SKM-1 (cell line): ENCODE measurements around the gene FMNL2.

Experiments used
- DNase-seq: peaks from one replicate; lab custom pipeline; 2025; ENCODE audit not compliant: unreplicated experiment; lab: John Stamatoyannopoulos, UW

FMNL2 gene

GRCh38 chr2:152635635-152636298 lies 300.8 kb downstream of the FMNL2 start:
- peak; percentile 69 for DNase-seq

DNA sequence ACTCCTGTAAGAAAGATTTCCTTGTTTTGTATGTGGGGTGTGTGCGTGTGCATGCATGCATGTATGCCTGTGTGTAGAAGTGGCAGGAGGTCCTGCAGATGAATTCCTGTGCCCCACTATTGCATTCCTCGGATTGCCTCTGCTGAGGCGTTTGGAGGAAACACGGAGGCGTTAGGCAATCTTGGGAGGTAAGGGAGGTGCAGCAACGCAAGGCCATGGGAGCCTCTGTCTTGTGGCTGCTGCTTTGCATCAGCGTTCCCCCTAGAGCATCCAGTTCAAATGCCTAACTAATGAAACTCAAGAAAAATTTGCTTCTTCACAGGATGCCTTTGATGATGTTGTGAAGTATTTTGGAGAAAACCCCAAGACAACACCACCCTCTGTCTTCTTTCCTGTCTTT lies 302.3 kb downstream of the FMNL2 start:
- no peak for DNase-seq

GRCh38 chr2:152638056-152638455 lies 303.1 kb downstream of the FMNL2 start:
- no peak for DNase-seq

GRCh38 chr2:152638590-152638989 lies 303.6 kb downstream of the FMNL2 start:
- no peak for DNase-seq

GRCh38 chr2:152644189-152644873 lies 309.4 kb downstream of the FMNL2 start:
- no peak for DNase-seq

GRCh38 chr2:152646264-152646663 lies 311.3 kb downstream of the FMNL2 start:
- no peak for DNase-seq

- DNase-seq: no peak
These were observed 311.8 kb downstream of the FMNL2 start for GRCh38 chr2:152646775-152647174.

DNA sequence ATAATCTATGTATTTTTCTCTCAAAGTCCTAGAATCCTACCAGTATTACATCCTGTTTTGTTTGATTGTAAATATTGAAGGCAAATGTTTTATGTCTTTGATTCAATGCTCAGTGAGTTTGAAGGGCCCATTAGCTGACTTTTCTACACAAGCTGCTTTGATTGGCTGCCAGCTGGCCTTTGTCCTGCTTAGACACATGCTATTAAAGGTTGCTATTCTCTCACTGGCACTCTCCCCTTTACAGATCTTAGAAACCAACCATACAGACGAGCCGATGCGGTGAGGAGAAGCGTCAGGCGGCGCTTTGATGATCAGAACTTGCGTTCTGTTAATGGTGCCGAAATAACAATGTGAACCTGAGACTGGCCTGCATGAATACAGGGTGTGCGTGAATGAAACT lies 312.6 kb downstream of the FMNL2 start:
- DNase-seq: no peak

- no peak for DNase-seq
These were observed 313.4 kb downstream of the FMNL2 start for GRCh38 chr2:152648336-152648735.

DNA sequence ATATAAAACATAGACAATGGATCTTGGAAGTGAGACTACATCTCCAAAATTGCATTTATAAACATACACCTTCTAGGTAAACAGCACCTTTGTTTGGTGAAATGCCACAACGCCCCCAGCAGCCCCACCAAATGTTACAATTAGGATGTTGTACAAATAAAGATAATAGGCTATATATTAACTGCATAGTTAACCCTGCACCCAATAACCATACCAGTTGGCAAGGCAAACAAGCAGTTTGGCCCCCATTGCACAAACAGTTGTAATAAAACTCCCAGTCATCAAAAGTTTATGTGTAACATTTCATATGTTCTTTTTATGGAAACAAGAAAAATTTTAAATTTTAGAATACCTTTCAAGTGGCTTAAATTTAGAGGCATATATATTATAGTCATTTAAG lies 315.0 kb downstream of the FMNL2 start:
- DNase-seq: no peak

DNA sequence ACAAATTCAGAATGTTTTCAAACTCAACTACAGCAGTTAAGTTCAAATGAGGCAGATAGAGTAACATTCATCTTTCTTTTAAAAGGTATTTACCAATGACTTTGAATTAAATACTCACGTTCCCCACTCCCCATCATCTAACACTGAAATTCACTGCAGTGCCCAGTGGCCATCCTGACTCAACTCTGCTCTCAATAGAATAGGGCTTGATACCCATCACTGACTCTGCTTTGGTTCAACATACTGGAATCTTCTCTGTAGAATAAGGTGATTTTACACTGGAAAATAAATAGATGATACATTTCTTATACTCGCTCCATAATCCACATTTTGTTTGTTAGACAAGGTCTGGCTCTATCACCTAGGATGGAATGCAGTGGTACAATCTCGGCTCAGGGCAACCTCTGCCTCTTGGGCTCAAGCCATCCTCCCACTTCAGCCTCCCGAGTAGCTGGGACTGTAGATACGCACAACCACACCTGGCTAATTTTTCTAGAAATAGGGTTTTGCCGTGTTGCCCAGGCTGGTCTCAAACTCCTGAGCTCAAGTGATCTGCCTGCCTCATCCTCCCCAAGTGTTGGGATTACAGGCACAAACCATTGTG lies 315.9 kb downstream of the FMNL2 start:
- DNase-seq: no peak

DNA sequence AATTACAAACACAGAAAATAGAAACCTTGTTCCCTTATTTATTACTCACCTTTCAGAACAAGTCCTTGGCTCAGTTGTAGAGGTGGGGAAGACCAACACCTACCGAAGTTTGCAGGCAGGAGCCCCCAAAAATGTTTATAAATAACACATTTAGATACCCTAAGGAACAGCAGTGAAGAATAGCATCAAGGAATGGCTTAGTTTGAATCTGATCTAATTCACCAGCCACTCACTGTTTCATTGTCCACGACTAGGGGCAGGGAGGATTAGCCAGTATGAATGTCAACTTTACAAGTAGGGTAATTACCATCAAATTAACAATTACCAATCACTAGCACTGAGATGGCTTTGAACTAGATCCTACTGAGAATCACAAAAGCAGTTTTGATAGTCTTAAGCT lies 316.9 kb downstream of the FMNL2 start:
- DNase-seq: no peak

DNA sequence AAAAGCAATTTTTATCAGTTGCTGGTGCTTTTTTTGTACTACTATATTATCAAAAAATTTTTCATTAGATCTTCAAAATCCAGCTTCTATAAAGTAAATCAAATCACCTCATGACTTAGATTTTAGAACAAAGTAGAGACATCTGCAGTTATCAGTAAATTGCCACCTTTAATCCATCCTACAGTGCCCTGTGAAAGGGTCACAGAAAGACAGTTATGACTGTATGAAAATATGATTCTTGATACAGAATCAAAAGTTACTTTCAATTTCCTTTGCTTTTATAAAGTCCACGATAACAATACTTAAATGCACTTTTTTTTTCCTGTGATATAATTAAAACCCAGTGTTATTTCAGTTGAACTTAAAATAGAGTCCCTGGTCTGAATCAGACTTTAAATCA lies 320.9 kb downstream of the FMNL2 start:
- DNase-seq: no peak

GRCh38 chr2:152657043-152657442 lies 322.1 kb downstream of the FMNL2 start:
- DNase-seq: no peak

DNA sequence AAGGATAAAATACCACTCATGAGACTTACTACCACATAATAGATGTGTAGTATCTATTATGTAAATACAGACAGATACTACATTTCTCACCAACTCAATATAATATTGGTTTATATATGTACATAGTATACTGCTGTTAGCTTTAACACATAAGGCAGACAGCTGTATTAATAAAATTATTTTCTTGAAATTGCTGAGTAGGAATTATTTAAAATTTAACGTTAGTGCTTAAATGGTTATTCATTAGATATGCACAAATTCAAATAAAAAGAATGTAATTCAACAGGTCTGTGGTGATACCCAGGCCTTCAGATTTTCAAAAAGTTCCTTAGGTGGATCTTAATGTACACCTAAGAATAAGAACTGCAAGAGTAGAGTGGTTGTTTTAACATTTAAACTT lies 323.2 kb downstream of the FMNL2 start:
- DNase-seq: no peak

DNA sequence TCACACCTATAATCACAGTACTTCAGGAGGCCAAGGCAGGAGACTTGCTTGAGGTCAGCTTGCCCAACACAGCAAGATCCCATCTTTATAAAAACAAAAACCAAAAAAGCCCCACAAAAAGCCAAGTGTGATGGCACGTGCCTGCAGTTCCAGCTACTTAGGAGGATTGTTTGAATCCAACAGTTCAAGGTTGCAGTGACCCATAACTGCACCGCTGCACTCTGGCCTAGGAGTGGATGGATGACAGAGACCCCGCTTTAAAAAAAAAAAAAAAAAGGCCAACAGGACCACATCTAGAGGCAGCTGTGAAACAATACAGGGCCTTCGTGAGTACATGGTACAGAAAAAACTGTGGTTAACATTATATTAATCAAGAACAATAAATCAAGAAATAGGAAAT lies 326.1 kb downstream of the FMNL2 start:
- no peak for DNase-seq

DNA sequence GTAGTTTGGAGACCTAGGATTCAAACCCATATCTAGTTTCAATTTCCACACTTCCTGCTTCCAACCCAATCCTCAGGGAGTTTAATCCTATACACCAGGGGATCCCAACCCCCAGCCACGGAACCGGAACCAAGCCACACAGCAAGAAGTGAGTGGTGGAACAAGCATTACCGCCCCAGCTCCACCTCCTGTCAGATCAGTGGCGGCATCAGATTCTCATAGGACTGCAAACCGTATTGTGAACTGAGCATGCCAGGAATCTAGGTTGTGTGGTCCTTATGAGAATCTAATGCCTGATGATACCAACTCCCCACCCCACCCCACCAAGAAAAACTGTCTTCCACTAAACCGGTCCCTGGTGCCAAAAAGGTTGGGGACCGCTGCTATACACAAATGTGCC lies 329.8 kb downstream of the FMNL2 start:
- no peak for DNase-seq

DNA sequence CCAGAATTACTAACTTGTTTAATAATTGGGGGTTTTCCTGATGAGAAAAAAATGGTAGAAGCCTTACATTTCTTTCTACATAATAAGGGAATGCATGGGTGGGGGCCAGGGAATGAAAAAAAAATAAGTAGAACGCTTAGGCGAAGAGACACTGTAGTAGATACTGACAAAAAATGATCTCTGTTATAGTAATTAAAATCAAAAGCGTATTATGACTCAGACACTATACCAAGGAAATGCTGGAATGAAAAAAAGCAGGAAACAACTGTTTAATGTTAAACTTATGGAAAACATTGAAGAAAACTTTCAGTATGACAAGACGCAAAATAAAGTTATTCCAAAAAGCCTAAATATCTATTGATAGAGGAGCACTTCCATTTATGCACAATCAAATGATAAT lies 339.4 kb downstream of the FMNL2 start:
- no peak for DNase-seq

GRCh38 chr2:152676461-152676860 lies 341.5 kb downstream of the FMNL2 start:
- no peak for DNase-seq

- no peak for DNase-seq
These were observed 343.8 kb downstream of the FMNL2 start for GRCh38 chr2:152678808-152679207.

DNA sequence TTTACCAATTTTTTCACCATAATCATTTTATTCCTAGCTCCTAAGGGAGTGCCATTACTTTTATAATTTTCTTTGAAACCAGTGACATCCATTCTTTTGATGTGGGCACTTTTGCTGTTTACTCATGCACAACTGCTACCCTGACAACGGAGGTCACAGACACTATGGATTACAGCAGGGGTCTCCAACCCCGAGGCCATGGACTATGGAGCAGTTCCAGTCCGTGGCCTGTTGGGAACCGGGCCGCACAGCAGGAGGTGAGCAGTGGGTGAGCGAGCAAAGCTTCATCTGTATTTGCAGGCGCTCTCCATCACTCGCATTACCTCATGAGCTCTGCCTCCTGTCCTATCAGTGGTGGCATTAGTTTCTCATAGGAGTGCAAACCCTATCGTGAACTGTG lies 347.7 kb downstream of the FMNL2 start:
- DNase-seq: no peak

- no peak for DNase-seq
These were observed 348.4 kb downstream of the FMNL2 start for GRCh38 chr2:152683400-152683799.

- no peak for DNase-seq
These were observed 351.3 kb downstream of the FMNL2 start for GRCh38 chr2:152686321-152686720.
